ENCODE measurements around the gene YY1.

YY1 gene

DNA sequence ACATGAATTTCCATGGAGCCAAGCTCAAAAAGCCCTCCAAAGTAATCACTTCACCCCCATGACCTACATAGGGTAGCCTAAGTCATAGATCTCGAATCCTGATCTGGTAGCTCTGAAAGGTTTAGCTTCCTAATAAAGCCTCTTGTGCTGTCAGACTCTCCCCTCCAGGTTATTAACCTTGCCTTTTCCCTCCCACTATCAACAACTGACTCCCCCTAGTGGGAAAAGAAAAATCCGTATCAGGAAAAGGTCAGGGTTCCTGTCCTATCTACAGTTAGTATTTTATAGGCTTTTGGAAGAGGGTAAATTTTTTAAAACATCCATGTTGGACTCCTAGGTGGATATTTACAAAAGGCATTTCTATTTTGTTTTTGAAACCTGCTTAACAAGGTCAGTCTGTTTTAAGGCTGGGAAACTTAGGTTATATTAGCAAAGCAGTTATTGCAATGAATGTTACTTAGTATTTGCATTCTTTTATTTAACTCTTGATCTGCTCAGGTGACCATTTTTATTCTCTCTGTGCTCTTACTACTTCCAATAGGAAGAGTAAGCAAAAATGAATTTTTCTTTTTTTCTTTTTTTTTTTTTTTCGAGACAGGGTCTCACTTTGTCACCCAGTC is 8.0 kb downstream of the YY1 start:
- no peak overlapping the region for H3K27ac ChIP-seq
- H3K27me3 ChIP-seq = no peaks in the 10 kb centered on the region
- peak overlapping the region in 1 of 11 experiments; percentile 41; a peak in 1 of 22 replicates for H3K9ac ChIP-seq
- no peak for TF ChIP-seq Cebpa-rat (IDR thresholded peaks at IDR 0.05)
- H3K4me1 ChIP-seq = peaks cover 46 to 89% (median 62%) of the 10 kb centered on the region in 10 experiments
- H3K4me3 ChIP-seq = no peak overlapping the region
- H3K36me3 ChIP-seq = peaks cover 0 to 71% (median 45%) of the 10 kb centered on the region in 11 experiments; a peak in 17 of 22 replicates
- peaks cover 100% of the 10 kb centered on the region in 11 experiments for H4K20me1 ChIP-seq
- peak overlapping the region; percentile 4 to 53 (median 37); a peak in 19 of 22 replicates for H3K4me2 ChIP-seq
- no peaks in the 10 kb centered on the region for H3K9me3 ChIP-seq (replicated peaks in 1 of 11)

DNA sequence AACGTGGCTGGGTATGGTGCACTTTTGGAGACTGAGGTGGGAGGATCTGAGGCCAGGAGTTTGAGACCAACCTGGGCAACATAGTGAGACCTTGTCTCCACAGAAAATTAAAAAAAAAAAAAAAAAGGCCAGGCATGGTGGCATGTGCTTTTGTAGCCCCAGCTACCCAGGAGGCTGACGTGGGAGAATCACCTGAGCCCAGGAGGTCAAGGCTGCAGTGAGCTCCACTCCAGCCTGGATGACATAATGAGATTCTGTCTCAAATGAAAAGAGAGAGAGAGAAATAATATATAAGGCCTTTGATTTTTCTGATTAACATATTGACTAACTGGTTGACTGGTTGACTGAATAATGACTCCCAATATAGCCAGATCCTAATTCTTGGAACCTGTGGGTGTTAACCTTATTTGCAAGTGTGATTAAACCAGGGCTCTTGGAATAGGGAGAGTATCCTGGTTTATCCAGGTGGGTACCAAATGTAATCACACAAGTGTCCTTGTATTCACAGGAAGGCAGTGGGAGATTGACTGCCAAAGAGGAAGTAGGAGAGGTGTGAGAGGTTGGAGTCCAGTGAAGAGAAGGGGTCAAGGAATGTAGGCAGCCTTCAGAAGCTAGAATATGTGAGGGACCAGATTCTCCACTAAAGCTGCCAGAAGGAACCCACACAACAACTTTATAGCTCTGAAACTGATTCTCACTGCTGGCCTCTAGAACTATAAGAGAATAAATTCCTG is 12.0 kb downstream of the YY1 start:
- no peak overlapping the region for H3K27ac ChIP-seq
- H3K36me3 ChIP-seq = peaks cover 0 to 80% (median 49%) of the 10 kb centered on the region in 11 experiments; a peak in 18 of 22 replicates
- H4K20me1 ChIP-seq = peaks cover 100% of the 10 kb centered on the region in 11 experiments
- no peak for TF ChIP-seq Cebpa-rat (IDR thresholded peaks at IDR 0.05)
- no peaks in the 10 kb centered on the region for H3K9me3 ChIP-seq (replicated peaks in 1 of 11)
- no peaks in the 10 kb centered on the region for H3K27me3 ChIP-seq
- H3K4me3 ChIP-seq = no peak overlapping the region
- peaks cover 18 to 54% (median 27%) of the 10 kb centered on the region in 10 experiments for H3K4me1 ChIP-seq
- no peak overlapping the region for H3K9ac ChIP-seq
- peak overlapping the region in 4 of 11 experiments; percentile 10 to 37 (median 24); a peak in 4 of 22 replicates for H3K4me2 ChIP-seq

DNA sequence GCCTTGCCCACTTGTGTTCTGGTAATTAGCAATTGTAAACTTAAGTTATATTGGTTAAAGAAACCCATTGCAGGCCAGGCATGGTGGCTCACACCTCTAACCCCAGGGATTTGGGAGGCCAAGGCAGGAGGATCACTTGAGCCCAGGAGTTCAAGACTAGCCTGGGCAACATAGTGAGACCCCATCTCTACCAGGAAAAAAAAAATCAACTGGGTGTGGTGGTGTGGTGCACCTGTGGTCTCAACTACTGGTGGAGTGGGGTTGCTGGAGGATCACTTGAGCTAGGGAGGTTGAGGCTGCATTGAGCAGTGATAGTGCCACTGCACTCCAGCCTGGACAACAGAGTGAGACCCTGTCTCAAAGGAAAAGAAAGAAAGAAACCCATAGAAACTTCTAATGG is 13.7 kb downstream of the YY1 start:
- Histone ChIP-seq H4K20me1 (peaks cover 100% of the 10 kb centered on the region in 11 experiments), H3K9me3 (replicated peaks in 1 of 11) (no peaks in the 10 kb centered on the region), H3K27ac (no peak overlapping the region), H3K36me3 (peaks cover 0 to 80% (median 57%) of the 10 kb centered on the region in 11 experiments; a peak in 18 of 22 replicates), H3K27me3 (no peaks in the 10 kb centered on the region), H3K4me1 (peaks cover 9 to 54% (median 29%) of the 10 kb centered on the region in 10 experiments; a peak in 19 of 20 replicates), H3K4me2 (no peak overlapping the region), H3K9ac (no peak overlapping the region), H3K4me3 (no peak overlapping the region)
- no peak for TF ChIP-seq Cebpa-rat (IDR thresholded peaks at IDR 0.05)

DNA sequence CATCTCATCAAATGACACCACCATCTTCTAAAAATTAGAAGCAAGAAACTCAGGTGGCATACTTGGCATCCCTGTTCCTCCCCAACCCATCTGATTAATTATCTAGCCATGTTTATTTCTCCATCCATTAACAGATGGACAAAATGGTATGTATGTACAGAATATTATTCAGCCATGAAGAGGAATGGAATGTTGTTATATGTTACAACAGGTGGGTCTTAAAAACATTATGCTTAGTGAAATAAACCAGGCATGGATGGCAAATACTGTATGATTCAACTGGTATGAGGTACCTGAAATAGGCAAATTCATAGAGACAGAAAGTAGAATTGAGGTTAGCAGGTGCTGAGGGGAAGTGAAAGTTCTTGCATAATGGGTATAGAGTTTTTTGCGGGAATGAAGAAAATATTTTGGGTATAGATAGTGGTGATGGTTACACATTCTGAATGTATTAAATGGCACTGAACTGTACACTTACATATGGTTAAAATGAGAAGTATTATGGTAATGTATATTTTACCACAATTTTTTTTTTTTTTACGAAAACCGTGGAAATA is 17.5 kb downstream of the YY1 start:
- Histone ChIP-seq H3K9ac (no peak overlapping the region), H3K4me2 (peak overlapping the region in 6 of 11 experiments; percentile 3 to 33 (median 23); a peak in 3 of 22 replicates), H3K36me3 (peaks cover 0 to 51% (median 35%) of the 10 kb centered on the region in 11 experiments; a peak in 16 of 22 replicates), H3K9me3 (replicated peaks in 1 of 11) (no peaks in the 10 kb centered on the region), H3K4me3 (no peak overlapping the region), H4K20me1 (peaks cover 100% of the 10 kb centered on the region in 11 experiments), H3K27me3 (no peaks in the 10 kb centered on the region), H3K27ac (no peak overlapping the region), H3K4me1 (peaks cover 28 to 58% (median 38%) of the 10 kb centered on the region in 10 experiments)
- TF ChIP-seq Cebpa-rat (IDR thresholded peaks at IDR 0.05) = no peak

- peak overlapping the region in 2 of 11 experiments; percentile 2 to 25; a peak in 1 of 22 replicates for H3K9ac ChIP-seq
- no peak for TF ChIP-seq Cebpa-rat (IDR thresholded peaks at IDR 0.05)
- H3K9me3 ChIP-seq (replicated peaks in 1 of 11) = no peaks in the 10 kb centered on the region
- H3K4me3 ChIP-seq = no peak overlapping the region
- H3K36me3 ChIP-seq = peaks cover 43 to 63% (median 56%) of the 10 kb centered on the region in 11 experiments
- H3K4me2 ChIP-seq = peak overlapping the region; percentile 20 to 65 (median 49)
- H4K20me1 ChIP-seq = peaks cover 100% of the 10 kb centered on the region in 11 experiments
- H3K4me1 ChIP-seq = peaks cover 44 to 73% (median 51%) of the 10 kb centered on the region in 10 experiments
- no peaks in the 10 kb centered on the region for H3K27me3 ChIP-seq
- H3K27ac ChIP-seq = peak overlapping the region in 1 of 11 experiments; percentile 8; a peak in 1 of 22 replicates
Observed at GRCh38 chr14:100261621-100262020, 22.7 kb downstream of the YY1 start.

DNA sequence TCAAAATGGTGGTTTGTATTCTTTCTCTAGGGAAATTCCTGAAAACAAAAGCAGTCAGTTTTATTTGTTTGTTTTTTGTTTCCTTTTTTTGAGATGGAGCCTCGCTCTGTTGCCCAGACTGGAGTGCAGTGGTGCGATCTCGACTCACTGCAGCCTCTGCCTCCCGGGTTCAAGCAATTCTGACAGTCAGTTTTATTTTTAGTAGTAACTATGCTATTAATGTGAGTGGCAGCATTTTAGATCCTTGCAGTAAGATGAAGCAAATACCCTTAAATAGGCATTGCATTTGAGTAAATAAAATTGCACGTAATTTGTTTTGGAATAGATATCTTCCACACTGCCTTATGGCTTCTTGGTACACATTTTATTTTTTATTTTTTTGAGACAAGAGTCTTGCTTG is 23.6 kb downstream of the YY1 start:
- H4K20me1 ChIP-seq = peaks cover 100% of the 10 kb centered on the region in 11 experiments
- H3K27ac ChIP-seq = peak overlapping the region in 2 of 11 experiments; percentile 4 to 8; a peak in 2 of 22 replicates
- no peaks in the 10 kb centered on the region for H3K27me3 ChIP-seq
- peak overlapping the region in 1 of 11 experiments; percentile 15; a peak in 1 of 22 replicates for H3K9ac ChIP-seq
- no peaks in the 10 kb centered on the region for H3K9me3 ChIP-seq (replicated peaks in 1 of 11)
- no peak overlapping the region for H3K4me3 ChIP-seq
- peak overlapping the region in 8 of 11 experiments; percentile 20 to 65 (median 54); a peak in 15 of 22 replicates for H3K4me2 ChIP-seq
- peaks cover 52 to 70% (median 57%) of the 10 kb centered on the region in 11 experiments for H3K36me3 ChIP-seq
- H3K4me1 ChIP-seq = peaks cover 36 to 64% (median 47%) of the 10 kb centered on the region in 10 experiments
- no peak for TF ChIP-seq Cebpa-rat (IDR thresholded peaks at IDR 0.05)

DNA sequence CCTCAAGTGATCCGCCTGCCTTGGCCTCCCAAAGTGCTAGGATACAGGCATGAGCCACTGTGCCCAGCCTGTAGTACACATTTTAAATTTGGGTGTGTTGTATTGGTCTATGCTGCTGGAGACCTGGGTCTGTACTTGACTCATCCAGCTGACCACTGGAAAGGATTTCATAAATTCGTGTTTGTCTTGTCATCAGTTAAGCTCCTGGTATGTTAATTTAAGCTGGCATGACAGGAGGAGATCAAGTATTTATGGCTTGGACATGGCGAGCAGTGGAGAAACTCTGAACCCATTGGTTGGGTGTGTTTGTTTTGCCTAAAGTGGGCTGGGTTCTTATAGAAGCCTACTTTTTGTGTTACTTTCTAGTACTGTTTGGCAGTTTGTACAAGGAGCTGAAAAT is 24.2 kb downstream of the YY1 start:
- Histone ChIP-seq H4K20me1 (peaks cover 100% of the 10 kb centered on the region in 11 experiments), H3K4me3 (no peak overlapping the region), H3K9me3 (replicated peaks in 1 of 11) (no peaks in the 10 kb centered on the region), H3K27me3 (no peaks in the 10 kb centered on the region), H3K4me2 (peak overlapping the region in 5 of 11 experiments; percentile 43 to 65 (median 60); a peak in 3 of 22 replicates), H3K36me3 (peaks cover 54 to 70% (median 61%) of the 10 kb centered on the region in 11 experiments), H3K27ac (no peak overlapping the region), H3K9ac (no peak overlapping the region), H3K4me1 (peaks cover 34 to 64% (median 41%) of the 10 kb centered on the region in 10 experiments)
- TF ChIP-seq Cebpa-rat (IDR thresholded peaks at IDR 0.05) = no peak

- Histone ChIP-seq H3K9ac (no peak overlapping the region), H4K20me1 (peaks cover 96 to 100% (median 100%) of the 10 kb centered on the region in 11 experiments), H3K4me2 (0 out of 22 replicates have a peak overlapping the region, but pooled peaks of 1 of the 11 experiments have one; percentile 16), H3K9me3 (replicated peaks in 1 of 11) (no peaks in the 10 kb centered on the region), H3K27me3 (no peaks in the 10 kb centered on the region), H3K27ac (no peak overlapping the region), H3K36me3 (peaks cover 52 to 83% (median 74%) of the 10 kb centered on the region in 11 experiments), H3K4me1 (peaks cover 1 to 25% (median 10%) of the 10 kb centered on the region in 10 experiments; a peak in 17 of 20 replicates), H3K4me3 (no peak overlapping the region)
- no peak for TF ChIP-seq Cebpa-rat (IDR thresholded peaks at IDR 0.05)
Observed at GRCh38 chr14:100267990-100268389, 29.0 kb downstream of the YY1 start.

Measured in BLaER1 treated with 17β-estradiol and CSF1 and Interleukin-3, amounts not matched to agents 10 nM and 100 nM (cell line).